Measurements from ENCODE around the gene POLL.

POLL gene

GRCh38 chr10:101550965-101551364, 37.1 kb downstream of the POLL start:
- H3K9ac ChIP-seq (ENCODE audit: low read length), result no peak overlapping the region
- H3K36me3 ChIP-seq (ENCODE audit: insufficient read depth, low read length), result peaks cover 27% of the 10 kb centered on the region
- H3K27ac ChIP-seq (ENCODE audit: low read depth, low read length), result no peak overlapping the region
- H3K9me3 ChIP-seq (ENCODE audit: low read length), result no peaks in the 10 kb centered on the region
- no peaks in the 10 kb centered on the region for H3K4me1 ChIP-seq (ENCODE audit: insufficient read depth, low read length)
- H3K27me3 ChIP-seq (ENCODE audit: control insufficient read depth in 1 of 2, insufficient read depth in 2 of 2, low read length in 2 of 2), result no peaks in the 10 kb centered on the region
- no peak overlapping the region for H3K4me3 ChIP-seq (ENCODE audit: low read depth in 1 of 2, low read length in 2 of 2)

- Histone ChIP-seq H3K9me3 (ENCODE audit: low read length) (no peaks in the 10 kb centered on the region), H3K27ac (ENCODE audit: low read depth, low read length) (no peak overlapping the region), H3K4me3 (ENCODE audit: low read depth in 1 of 2, low read length in 2 of 2) (no peak overlapping the region)
Measured at GRCh38 chr10:101545898-101546297, 42.2 kb downstream of the POLL start.

GRCh38 chr10:101538446-101538845, 49.6 kb downstream of the POLL start:
- no peak overlapping the region for H3K4me3 ChIP-seq (ENCODE audit: low read depth in 1 of 2, low read length in 2 of 2)
- H3K9me3 ChIP-seq (ENCODE audit: low read length), result no peaks in the 10 kb centered on the region
- no peaks in the 10 kb centered on the region for H3K4me1 ChIP-seq (ENCODE audit: insufficient read depth, low read length)
- no peak overlapping the region for H3K27ac ChIP-seq (ENCODE audit: low read depth, low read length)
- peaks cover 20% of the 10 kb centered on the region for H3K36me3 ChIP-seq (ENCODE audit: insufficient read depth, low read length)
- no peaks in the 10 kb centered on the region for H3K27me3 ChIP-seq (ENCODE audit: control insufficient read depth in 1 of 2, insufficient read depth in 2 of 2, low read length in 2 of 2)
- no peak overlapping the region for H3K9ac ChIP-seq (ENCODE audit: low read length)

More at GRCh38 chr10:101545898-101546297, 42.2 kb downstream of the POLL start:
- H3K9ac ChIP-seq (ENCODE audit: low read length), result no peak overlapping the region
- H3K27me3 ChIP-seq (ENCODE audit: control insufficient read depth in 1 of 2, insufficient read depth in 2 of 2, low read length in 2 of 2), result no peaks in the 10 kb centered on the region
- no peaks in the 10 kb centered on the region for H3K4me1 ChIP-seq (ENCODE audit: insufficient read depth, low read length)
- H3K36me3 ChIP-seq (ENCODE audit: insufficient read depth, low read length), result no peaks in the 10 kb centered on the region

- Histone ChIP-seq H3K9ac (ENCODE audit: low read length) (no peak overlapping the region), H3K36me3 (ENCODE audit: insufficient read depth, low read length) (peaks cover 29% of the 10 kb centered on the region), H3K4me1 (ENCODE audit: insufficient read depth, low read length) (no peaks in the 10 kb centered on the region), H3K4me3 (ENCODE audit: low read depth in 1 of 2, low read length in 2 of 2) (no peak overlapping the region), H3K27ac (ENCODE audit: low read depth, low read length) (no peak overlapping the region), H3K9me3 (ENCODE audit: low read length) (no peaks in the 10 kb centered on the region), H3K27me3 (ENCODE audit: control insufficient read depth in 1 of 2, insufficient read depth in 2 of 2, low read length in 2 of 2) (no peaks in the 10 kb centered on the region)
Measured at GRCh38 chr10:101536800-101537199, 51.3 kb downstream of the POLL start.

DNA sequence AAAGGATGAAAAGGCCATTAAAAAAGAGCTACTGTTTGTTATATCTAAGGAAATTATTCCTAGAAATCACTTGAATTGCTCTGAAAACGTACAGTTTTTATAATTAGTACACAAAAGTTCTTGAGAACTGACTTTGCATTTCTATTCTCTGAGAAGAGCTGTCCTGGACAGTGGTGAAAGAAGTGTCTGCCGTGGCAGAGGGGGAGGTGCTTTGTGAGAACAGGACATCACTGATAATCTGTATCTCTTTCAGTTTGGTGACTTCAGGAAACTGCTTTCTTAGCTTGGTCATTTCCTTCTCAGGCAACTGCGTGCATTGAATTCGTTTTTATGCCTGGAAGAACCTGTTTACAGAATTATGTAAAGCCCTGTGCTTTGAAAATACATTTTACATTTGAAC, 52.1 kb downstream of the POLL start:
- Histone ChIP-seq H3K27ac (ENCODE audit: low read depth, low read length) (no peak overlapping the region), H3K4me3 (ENCODE audit: low read depth in 1 of 2, low read length in 2 of 2) (no peak overlapping the region), H3K4me1 (ENCODE audit: insufficient read depth, low read length) (no peaks in the 10 kb centered on the region), H3K9me3 (ENCODE audit: low read length) (no peaks in the 10 kb centered on the region), H3K36me3 (ENCODE audit: insufficient read depth, low read length) (peaks cover 29% of the 10 kb centered on the region), H3K9ac (ENCODE audit: low read length) (no peak overlapping the region), H3K27me3 (ENCODE audit: control insufficient read depth in 1 of 2, insufficient read depth in 2 of 2, low read length in 2 of 2) (no peaks in the 10 kb centered on the region)

DNA sequence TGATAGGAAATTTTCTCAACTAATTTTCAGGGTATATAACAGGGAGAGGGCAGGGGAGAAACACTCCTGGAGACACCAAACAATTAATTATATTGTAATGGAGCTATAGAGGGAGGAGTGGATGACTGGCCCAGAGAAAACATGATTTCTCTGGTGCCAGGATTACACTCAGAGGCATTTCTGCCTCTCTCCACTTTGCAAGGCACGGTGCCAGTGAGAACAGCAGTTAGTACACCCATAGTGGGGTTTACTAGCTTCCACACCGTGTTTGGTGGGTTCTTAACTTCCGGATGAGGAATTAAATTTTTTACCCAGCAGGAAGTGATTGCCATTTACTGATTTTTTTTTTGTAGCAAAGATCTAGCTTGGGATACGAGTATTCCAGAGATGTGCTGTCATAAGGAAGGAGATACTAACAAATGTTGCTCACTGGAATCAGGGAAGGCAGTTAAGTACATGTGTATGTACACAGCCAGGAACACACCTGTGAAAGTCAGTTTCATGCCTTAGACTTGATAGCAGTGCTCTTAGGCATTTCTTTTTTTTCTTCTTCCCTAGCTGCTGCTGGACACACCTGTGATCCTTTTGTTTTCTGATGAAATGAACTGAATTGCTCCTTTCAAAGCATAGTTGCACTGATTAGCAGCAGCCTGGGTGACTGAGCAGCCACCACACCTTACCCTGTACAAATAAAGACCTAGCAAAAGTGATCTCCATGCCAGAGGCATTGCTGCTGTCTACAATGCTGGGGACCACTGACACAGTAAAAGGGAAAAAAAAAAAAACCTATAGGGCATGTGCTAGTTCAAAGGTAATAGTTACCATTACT, 58.1 kb downstream of the POLL start:
- no peak overlapping the region for H3K9ac ChIP-seq (ENCODE audit: low read length)
- peaks cover 15% of the 10 kb centered on the region for H3K36me3 ChIP-seq (ENCODE audit: insufficient read depth, low read length)
- no peak overlapping the region for H3K27ac ChIP-seq (ENCODE audit: low read depth, low read length)
- no peak overlapping the region for H3K4me3 ChIP-seq (ENCODE audit: low read depth in 1 of 2, low read length in 2 of 2)
- no peaks in the 10 kb centered on the region for H3K4me1 ChIP-seq (ENCODE audit: insufficient read depth, low read length)
- no peaks in the 10 kb centered on the region for H3K27me3 ChIP-seq (ENCODE audit: control insufficient read depth in 1 of 2, insufficient read depth in 2 of 2, low read length in 2 of 2)
- no peaks in the 10 kb centered on the region for H3K9me3 ChIP-seq (ENCODE audit: low read length)

- Histone ChIP-seq H3K27me3 (ENCODE audit: control insufficient read depth in 1 of 2, insufficient read depth in 2 of 2, low read length in 2 of 2) (no peaks in the 10 kb centered on the region), H3K4me3 (ENCODE audit: low read depth in 1 of 2, low read length in 2 of 2) (no peak overlapping the region), H3K4me1 (ENCODE audit: insufficient read depth, low read length) (no peaks in the 10 kb centered on the region), H3K27ac (ENCODE audit: low read depth, low read length) (no peak overlapping the region), H3K9me3 (ENCODE audit: low read length) (no peaks in the 10 kb centered on the region), H3K9ac (ENCODE audit: low read length) (no peak overlapping the region), H3K36me3 (ENCODE audit: insufficient read depth, low read length) (peaks cover 15% of the 10 kb centered on the region)
Measured at GRCh38 chr10:101529207-101529606, 58.9 kb downstream of the POLL start.

All from muscle layer of colon (tissue), 2 donors.